Measurements from ENCODE around the gene TMEM82. TPM values are rescaled to one million over a fixed set of nuclear protein-coding genes. Genes with fewer than 3 reads are reported as not detected.

The TMEM82 gene
- polyA plus RNA-seq, 1 donor, result 15.6 TPM

- peaks cover 11% of the 10 kb centered on the region for H3K4me1 ChIP-seq (ENCODE audit: control insufficient read depth, insufficient read depth, low read length)
- WGBS (ENCODE audit: insufficient coverage, low lambda C conversion rate), result no CpG with 5 or more reads among the region's 10 CpGs
- no peaks in the 10 kb centered on the region for H3K9me3 ChIP-seq (ENCODE audit: control insufficient read depth, low read depth, low read length)
- no peaks in the 10 kb centered on the region for H3K27me3 ChIP-seq (ENCODE audit: control insufficient read depth, insufficient read depth, low read length)
- H3K36me3 ChIP-seq (ENCODE audit: control insufficient read depth, insufficient read depth, low read length), result peaks cover 41% of the 10 kb centered on the region
- no peak for DNase-seq
- H3K4me3 ChIP-seq (ENCODE audit: low read length), result no peak overlapping the region
- H3K27ac ChIP-seq (ENCODE audit: low read length), result no peak overlapping the region
Observed at GRCh38 chr1:15786581-15786980, 44.3 kb downstream of the TMEM82 start.

DNA sequence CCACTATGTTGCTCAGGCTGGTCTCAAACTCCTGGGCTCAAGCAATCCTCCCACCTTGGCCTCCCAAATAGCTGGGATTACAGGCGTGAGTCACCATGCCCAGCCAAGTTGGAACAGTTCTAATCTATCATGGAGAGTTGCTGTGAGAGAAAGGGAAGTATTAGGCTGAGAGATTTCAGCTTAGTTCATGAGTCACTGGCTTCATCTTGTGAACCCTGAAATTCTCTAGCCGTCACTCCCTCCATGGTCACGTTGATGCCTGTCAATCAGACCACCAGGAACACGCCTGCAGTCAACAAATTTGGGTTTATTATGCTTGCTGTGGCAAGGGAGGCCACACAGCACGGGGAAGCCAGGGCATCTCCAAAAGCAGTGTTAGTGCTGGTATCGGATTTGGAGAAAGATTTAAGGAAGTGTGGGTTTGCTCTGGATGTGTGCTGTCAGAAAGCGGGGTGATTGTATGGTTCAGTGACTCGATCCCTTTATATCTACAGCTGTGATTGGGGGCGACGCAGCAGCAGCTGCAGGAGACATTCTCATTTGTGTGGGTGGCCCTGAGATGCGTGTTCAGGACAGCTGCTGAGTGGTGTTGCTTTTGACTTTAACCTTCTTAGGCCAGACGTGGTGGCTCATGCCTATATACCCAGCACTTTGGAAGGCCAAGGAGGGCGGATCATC is 46.5 kb downstream of the TMEM82 start:
- H3K9me3 ChIP-seq (ENCODE audit: control insufficient read depth, low read depth, low read length), result no peaks in the 10 kb centered on the region
- DNase-seq, result no peak
- H3K27ac ChIP-seq (ENCODE audit: low read length), result peak overlapping the region; percentile 54
- H3K36me3 ChIP-seq (ENCODE audit: control insufficient read depth, insufficient read depth, low read length), result peaks cover 26% of the 10 kb centered on the region
- no peak overlapping the region for H3K4me3 ChIP-seq (ENCODE audit: low read length)
- no peaks in the 10 kb centered on the region for H3K27me3 ChIP-seq (ENCODE audit: control insufficient read depth, insufficient read depth, low read length)
- no CpG with 5 or more reads among the region's 13 CpGs for WGBS (ENCODE audit: insufficient coverage, low lambda C conversion rate)
- peaks cover 28% of the 10 kb centered on the region for H3K4me1 ChIP-seq (ENCODE audit: control insufficient read depth, insufficient read depth, low read length)

GRCh38 chr1:15796086-15796462 is 53.8 kb downstream of the TMEM82 start:
- no CpG with 5 or more reads among the region's 2 CpGs for WGBS (ENCODE audit: insufficient coverage, low lambda C conversion rate)
- Histone ChIP-seq H3K27me3 (ENCODE audit: control insufficient read depth, insufficient read depth, low read length) (no peaks in the 10 kb centered on the region), H3K36me3 (ENCODE audit: control insufficient read depth, insufficient read depth, low read length) (no peaks in the 10 kb centered on the region), H3K27ac (ENCODE audit: low read length) (peak overlapping the region; percentile 90), H3K4me3 (ENCODE audit: low read length) (no peak overlapping the region), H3K4me1 (ENCODE audit: control insufficient read depth, insufficient read depth, low read length) (peaks cover 65% of the 10 kb centered on the region), H3K9me3 (ENCODE audit: control insufficient read depth, low read depth, low read length) (no peaks in the 10 kb centered on the region)
- DNase-seq, result no peak

Other genes starting within 250 kb of the TMEM82 start
- 18.8 TPM for gene CASP9, start 218.3 kb upstream of the TMEM82 start, polyA plus RNA-seq
- 33.0 TPM for gene DNAJC16, start 215.7 kb upstream of the TMEM82 start, polyA plus RNA-seq
- gene AGMAT, start 157.4 kb upstream of the TMEM82 start, polyA plus RNA-seq, result 51.9 TPM
- gene DDI2, start 125.0 kb upstream of the TMEM82 start, polyA plus RNA-seq, result 28.5 TPM
- 26.6 TPM for gene PLEKHM2, start 58.2 kb upstream of the TMEM82 start, polyA plus RNA-seq
- gene SLC25A34, start 6.2 kb upstream of the TMEM82 start, polyA plus RNA-seq, result 2.7 TPM
- gene FBLIM1, start 16.3 kb downstream of the TMEM82 start, polyA plus RNA-seq, result 76.8 TPM
- 4.1 TPM for gene UQCRHL, start 65.2 kb downstream of the TMEM82 start, polyA plus RNA-seq
- 47.8 TPM for gene SPEN, start 105.2 kb downstream of the TMEM82 start, polyA plus RNA-seq
- gene ZBTB17, start 233.6 kb downstream of the TMEM82 start, polyA plus RNA-seq, result 22.8 TPM